GM21737 (cell line): ENCODE data around the gene NCAPG2.
"Not testable (repeated sequence)": the region's sequence is repeated elsewhere in the genome, so short reads cannot be mapped to it uniquely, and the experiment has no call there.

ENCODE experiments used
- ATAC-seq: cut with Tn5 transposase; IDR thresholded peaks from one replicate; pipeline ENCODE4 v1.9.1; 2021; ENCODE audit warnings: mild to moderate bottlenecking, moderate library complexity; ENCODE audit not compliant: unreplicated experiment

NCAPG2 gene

GRCh38 chr7:158680754-158681153 is 23.9 kb downstream of the NCAPG2 start:
- no peak for ATAC-seq

GRCh38 chr7:158676906-158677305 is 27.7 kb downstream of the NCAPG2 start:
- ATAC-seq = no peak

- ATAC-seq = no peak
Observed at GRCh38 chr7:158676171-158676840, 28.3 kb downstream of the NCAPG2 start.

- ATAC-seq = no peak
Observed at GRCh38 chr7:158672975-158673374, 31.6 kb downstream of the NCAPG2 start.

GRCh38 chr7:158668086-158668485 is 36.5 kb downstream of the NCAPG2 start:
- not testable (repeated sequence) for ATAC-seq

GRCh38 chr7:158666966-158667678 is 37.5 kb downstream of the NCAPG2 start:
- not testable (repeated sequence) for ATAC-seq

- no peak for ATAC-seq
Observed at GRCh38 chr7:158666401-158666800, 38.2 kb downstream of the NCAPG2 start.

GRCh38 chr7:158664406-158664805 is 40.2 kb downstream of the NCAPG2 start:
- no peak for ATAC-seq

GRCh38 chr7:158663428-158663741 is 41.2 kb downstream of the NCAPG2 start:
- no peak for ATAC-seq

GRCh38 chr7:158662610-158663427 is 41.8 kb downstream of the NCAPG2 start:
- ATAC-seq = no peak

- no peak for ATAC-seq
Observed at GRCh38 chr7:158658475-158658874, 46.1 kb downstream of the NCAPG2 start.

GRCh38 chr7:158657189-158657746 is 47.3 kb downstream of the NCAPG2 start:
- no peak for ATAC-seq

- ATAC-seq = peak; percentile 98
Observed at GRCh38 chr7:158655931-158656441, 48.6 kb downstream of the NCAPG2 start.

- peak; percentile 0 for ATAC-seq
Observed at GRCh38 chr7:158655507-158655906, 49.1 kb downstream of the NCAPG2 start.

GRCh38 chr7:158651968-158652565 is 52.5 kb downstream of the NCAPG2 start:
- no peak for ATAC-seq

- no peak for ATAC-seq
Observed at GRCh38 chr7:158650821-158651225, 53.8 kb downstream of the NCAPG2 start.

GRCh38 chr7:158649279-158649678 is 55.3 kb downstream of the NCAPG2 start:
- ATAC-seq = no peak

- ATAC-seq = no peak
Observed at GRCh38 chr7:158648787-158649186, 55.8 kb downstream of the NCAPG2 start.

- ATAC-seq = no peak
Observed at GRCh38 chr7:158648168-158648567, 56.4 kb downstream of the NCAPG2 start.

GRCh38 chr7:158647475-158647792 is 57.2 kb downstream of the NCAPG2 start:
- ATAC-seq = no peak
